Activated T-helper 17 cell treated with anti-CD3 and anti-CD28 coated beads, Interleukin-2, amount 50 U/mL, for 72 hours (primary cell): Measurements from ENCODE around the gene NAP1L4. TPM values are rescaled to one million over a fixed set of nuclear protein-coding genes. Genes with fewer than 3 reads are reported as not detected.

Source experiments
- ATAC-seq: fragments of 150-1000 bp; cut with Tn5 transposase; replicated peaks from 2 replicates; pipeline ENCODE4 v1.10.0; 2021; ENCODE audit warnings: mild to moderate bottlenecking, moderate library complexity
- H3K27ac Mint-ChIP-seq: one replicate; pipeline ENCODE4 v1.8.0; 2022; ENCODE audit warnings: mixed read lengths
- H3K27me3 Mint-ChIP-seq: one replicate; pipeline ENCODE4 v1.8.0; 2022; ENCODE audit warnings: mixed read lengths
- H3K36me3 Mint-ChIP-seq: one replicate; pipeline ENCODE4 v1.8.0; 2022; ENCODE audit warnings: low read depth, mild to moderate bottlenecking, mixed read lengths
- H3K4me1 Mint-ChIP-seq: one replicate; pipeline ENCODE4 v1.8.0; 2022; ENCODE audit warnings: mixed read lengths
- H3K4me3 Mint-ChIP-seq: one replicate; pipeline ENCODE4 v1.8.0; 2022; ENCODE audit warnings: mild to moderate bottlenecking, mixed read lengths
- H3K9me3 Mint-ChIP-seq: one replicate; pipeline ENCODE4 v1.8.0; 2022; ENCODE audit warnings: mixed read lengths
- total RNA-seq, 2 donors: library from RNA; stranded (reverse); gene quantifications; one replicate each; pipeline ENCODE4 v1.2.3, GENCODE V29; 2022

Gene NAP1L4, protein sequence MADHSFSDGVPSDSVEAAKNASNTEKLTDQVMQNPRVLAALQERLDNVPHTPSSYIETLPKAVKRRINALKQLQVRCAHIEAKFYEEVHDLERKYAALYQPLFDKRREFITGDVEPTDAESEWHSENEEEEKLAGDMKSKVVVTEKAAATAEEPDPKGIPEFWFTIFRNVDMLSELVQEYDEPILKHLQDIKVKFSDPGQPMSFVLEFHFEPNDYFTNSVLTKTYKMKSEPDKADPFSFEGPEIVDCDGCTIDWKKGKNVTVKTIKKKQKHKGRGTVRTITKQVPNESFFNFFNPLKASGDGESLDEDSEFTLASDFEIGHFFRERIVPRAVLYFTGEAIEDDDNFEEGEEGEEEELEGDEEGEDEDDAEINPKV
- 100 to 1,000 TPM; 301 to 344 TPM for total RNA-seq

DNA sequence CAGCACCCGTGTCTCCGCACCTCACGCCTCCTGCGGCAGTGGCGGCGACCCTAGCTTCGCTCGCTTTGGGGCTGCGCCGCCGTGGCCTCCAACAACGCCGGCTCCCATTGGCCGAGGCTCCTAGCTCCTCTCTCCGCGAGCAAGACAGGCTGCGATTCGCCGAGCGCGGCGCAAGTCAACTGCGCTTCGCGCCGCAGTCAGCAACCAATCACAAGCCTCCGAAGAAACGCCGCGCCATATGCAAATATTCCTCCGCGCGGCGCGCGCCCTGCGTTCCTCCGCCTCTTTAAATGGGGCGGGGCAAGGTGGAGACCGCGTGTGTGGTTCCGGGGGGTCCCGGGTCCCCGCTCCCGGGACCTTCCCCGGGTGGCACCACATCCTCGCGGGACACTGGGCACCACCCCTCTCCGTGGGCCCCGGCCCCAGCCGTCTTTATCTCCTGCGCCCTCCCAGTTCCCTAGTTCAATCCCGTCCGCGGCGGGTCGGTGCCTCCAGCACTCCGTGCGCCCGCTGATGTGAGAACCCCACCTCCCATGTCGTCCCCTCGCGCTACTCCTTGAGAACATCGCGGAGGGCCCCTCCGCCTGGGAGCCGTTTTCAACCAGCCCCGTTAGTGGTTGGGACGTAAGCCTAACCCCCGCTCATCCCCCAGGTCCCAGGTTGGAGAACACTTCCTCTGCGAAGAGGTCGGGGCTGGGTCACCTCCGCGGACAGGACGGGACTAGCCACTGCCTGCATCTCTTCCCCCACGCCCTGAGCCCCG, at the start of gene NAP1L4:
NAP1L4 (minus strand) TSS at position 96 of the 763 bp plus-strand sequence. CDS start 13,109 bp downstream, outside the sequence.
- peak; percentile 82 for ATAC-seq
- no peaks in the 10 kb centered on the region for H3K27me3 Mint-ChIP-seq
- H3K27ac Mint-ChIP-seq: peak within 1 kb of the TSS; percentile 99
- peak within 1 kb of the TSS; percentile 94 for H3K4me3 Mint-ChIP-seq
- H3K36me3 Mint-ChIP-seq: peaks cover 50% of the 10 kb centered on the region
- no peaks in the 10 kb centered on the region for H3K9me3 Mint-ChIP-seq
- H3K4me1 Mint-ChIP-seq: peaks cover 19% of the 10 kb centered on the region

DNA sequence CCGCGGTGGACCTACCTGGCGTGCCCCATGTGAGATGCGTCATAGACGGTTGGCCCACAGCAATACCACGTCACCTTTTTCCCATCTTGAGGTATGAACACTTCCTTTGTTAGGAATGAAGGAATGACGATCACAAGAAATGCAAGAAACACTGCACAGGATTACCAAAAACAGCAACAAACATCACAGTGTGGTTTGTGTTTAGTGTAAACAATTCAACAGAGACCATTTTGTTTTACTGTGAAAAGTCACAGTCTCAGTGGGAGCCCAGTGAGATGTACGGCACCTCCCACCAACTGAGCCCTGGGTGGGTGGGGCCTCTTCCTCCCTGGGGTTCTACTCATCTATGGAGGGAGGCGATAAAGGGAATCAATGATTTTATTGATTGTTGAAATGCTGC, 48.8 kb upstream of the NAP1L4 start:
- Mint-ChIP-seq H3K4me1 (peaks cover 12% of the 10 kb centered on the region), H3K27ac (no peak overlapping the region), H3K9me3 (no peaks in the 10 kb centered on the region), H3K27me3 (no peaks in the 10 kb centered on the region), H3K4me3 (no peak overlapping the region), H3K36me3 (peaks cover 97% of the 10 kb centered on the region)
- ATAC-seq: no peak

DNA sequence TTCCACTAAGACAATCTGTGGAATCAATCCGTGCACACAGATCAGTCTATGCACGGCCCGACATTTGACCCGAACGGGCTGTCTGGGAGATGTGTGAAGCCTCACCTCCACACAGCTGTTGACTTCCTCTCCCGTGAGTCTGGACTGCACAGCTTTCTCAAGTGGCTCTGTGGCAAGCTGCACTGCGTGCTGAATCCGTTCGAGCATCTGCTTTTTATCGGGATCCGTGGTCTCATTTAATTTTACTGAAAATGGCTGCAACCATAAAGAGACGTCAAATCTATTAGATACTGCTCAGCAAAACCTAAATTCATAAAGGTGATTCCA, 45.8 kb upstream of the NAP1L4 start:
- no peak for ATAC-seq
- H3K27ac Mint-ChIP-seq: no peak overlapping the region
- H3K4me3 Mint-ChIP-seq: peak overlapping the region; percentile 30
- no peaks in the 10 kb centered on the region for H3K9me3 Mint-ChIP-seq
- no peaks in the 10 kb centered on the region for H3K27me3 Mint-ChIP-seq
- H3K4me1 Mint-ChIP-seq: peaks cover 6% of the 10 kb centered on the region
- H3K36me3 Mint-ChIP-seq: peaks cover 99% of the 10 kb centered on the region

DNA sequence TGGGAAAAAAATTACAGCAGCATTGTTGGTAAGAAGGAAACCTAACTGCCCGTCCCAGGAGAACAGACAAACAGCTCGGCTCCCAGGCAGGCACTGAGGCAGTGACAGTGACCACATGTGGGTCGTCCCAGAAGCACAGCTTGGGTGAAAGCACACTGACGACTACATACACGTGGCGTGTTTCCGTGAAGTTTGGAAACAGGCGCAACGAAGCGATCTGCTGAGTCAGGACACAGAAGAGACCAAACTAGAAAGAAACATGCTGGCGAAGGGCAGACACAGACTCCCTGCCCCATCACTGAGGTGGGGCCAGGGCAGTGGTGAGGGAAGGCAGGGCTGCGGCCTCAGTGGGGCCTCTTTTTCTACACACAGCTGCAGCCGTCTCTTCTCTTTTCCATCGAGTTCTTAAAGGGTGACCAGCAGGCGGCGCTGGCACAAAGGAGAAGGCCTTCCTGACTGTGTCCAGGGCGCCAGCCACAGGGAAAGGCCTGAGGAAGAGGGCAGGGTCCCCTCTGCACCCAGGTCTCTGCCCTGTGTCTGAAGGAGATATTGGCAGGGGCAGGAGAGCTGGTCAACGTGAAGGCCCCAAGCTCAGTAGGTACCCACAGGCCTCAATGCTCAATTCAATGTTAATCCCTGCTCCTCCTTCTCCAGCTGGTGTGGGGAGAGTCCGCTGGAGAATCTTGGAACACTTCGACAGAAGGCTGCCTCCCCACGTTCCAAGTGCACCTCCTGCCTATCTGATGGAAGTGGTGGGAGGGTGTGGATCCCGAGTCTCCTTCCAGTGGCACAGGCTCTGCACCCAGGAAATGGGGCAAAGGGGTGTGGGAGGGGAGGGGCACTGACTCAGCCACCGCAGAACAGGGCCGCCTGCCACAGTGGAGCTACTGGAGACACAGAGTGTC, 45.2 kb upstream of the NAP1L4 start:
- Mint-ChIP-seq H3K27ac (peak overlapping the region; percentile 6), H3K9me3 (no peaks in the 10 kb centered on the region), H3K36me3 (peaks cover 99% of the 10 kb centered on the region), H3K4me3 (peak overlapping the region; percentile 30), H3K4me1 (peaks cover 10% of the 10 kb centered on the region), H3K27me3 (no peaks in the 10 kb centered on the region)
- ATAC-seq: peak; percentile 97

DNA sequence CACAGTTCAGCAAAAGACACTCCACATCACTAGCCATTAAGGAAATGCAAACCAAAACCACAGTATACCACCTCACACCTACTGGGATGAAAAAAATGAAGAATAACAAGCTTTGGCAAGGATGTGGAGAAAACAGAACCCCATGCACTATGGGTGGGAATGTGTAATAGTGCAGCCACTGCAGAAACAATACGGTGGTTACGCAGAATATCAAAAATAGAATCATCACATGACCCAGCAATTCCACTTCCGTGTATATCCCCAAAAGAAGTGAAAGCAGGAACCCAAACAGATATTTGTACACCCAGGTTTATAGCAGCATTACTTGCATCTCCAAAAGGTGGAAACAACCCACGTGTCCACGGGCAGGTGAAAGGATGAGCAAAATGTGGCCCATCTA, 44.3 kb upstream of the NAP1L4 start:
- Mint-ChIP-seq H3K4me1 (peaks cover 10% of the 10 kb centered on the region), H3K27me3 (no peaks in the 10 kb centered on the region), H3K9me3 (no peaks in the 10 kb centered on the region), H3K4me3 (no peak overlapping the region), H3K36me3 (peaks cover 99% of the 10 kb centered on the region), H3K27ac (no peak overlapping the region)
- no peak for ATAC-seq

DNA sequence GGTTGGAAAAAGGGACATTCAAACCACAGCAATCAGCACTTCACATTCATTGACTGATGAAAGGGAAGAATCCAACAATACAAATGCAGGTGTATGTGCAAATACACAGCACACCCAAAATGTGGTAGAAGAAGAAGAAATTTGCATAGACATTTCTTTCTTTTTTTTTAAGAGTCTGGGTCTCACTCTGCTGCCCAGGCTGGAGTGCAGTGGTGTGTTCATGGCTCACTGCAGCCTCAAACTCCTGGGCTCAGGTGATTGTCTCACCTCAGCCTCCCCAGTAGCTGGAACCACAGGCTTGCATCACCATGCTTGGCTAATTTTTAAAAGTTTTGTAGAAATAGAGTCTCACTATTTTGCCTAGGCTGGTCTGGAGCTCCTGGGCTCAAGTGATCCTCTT, 43.2 kb upstream of the NAP1L4 start:
- peaks cover 16% of the 10 kb centered on the region for H3K4me1 Mint-ChIP-seq
- H3K9me3 Mint-ChIP-seq: no peaks in the 10 kb centered on the region
- H3K27me3 Mint-ChIP-seq: no peaks in the 10 kb centered on the region
- no peak for ATAC-seq
- peaks cover 99% of the 10 kb centered on the region for H3K36me3 Mint-ChIP-seq
- no peak overlapping the region for H3K27ac Mint-ChIP-seq
- H3K4me3 Mint-ChIP-seq: no peak overlapping the region

DNA sequence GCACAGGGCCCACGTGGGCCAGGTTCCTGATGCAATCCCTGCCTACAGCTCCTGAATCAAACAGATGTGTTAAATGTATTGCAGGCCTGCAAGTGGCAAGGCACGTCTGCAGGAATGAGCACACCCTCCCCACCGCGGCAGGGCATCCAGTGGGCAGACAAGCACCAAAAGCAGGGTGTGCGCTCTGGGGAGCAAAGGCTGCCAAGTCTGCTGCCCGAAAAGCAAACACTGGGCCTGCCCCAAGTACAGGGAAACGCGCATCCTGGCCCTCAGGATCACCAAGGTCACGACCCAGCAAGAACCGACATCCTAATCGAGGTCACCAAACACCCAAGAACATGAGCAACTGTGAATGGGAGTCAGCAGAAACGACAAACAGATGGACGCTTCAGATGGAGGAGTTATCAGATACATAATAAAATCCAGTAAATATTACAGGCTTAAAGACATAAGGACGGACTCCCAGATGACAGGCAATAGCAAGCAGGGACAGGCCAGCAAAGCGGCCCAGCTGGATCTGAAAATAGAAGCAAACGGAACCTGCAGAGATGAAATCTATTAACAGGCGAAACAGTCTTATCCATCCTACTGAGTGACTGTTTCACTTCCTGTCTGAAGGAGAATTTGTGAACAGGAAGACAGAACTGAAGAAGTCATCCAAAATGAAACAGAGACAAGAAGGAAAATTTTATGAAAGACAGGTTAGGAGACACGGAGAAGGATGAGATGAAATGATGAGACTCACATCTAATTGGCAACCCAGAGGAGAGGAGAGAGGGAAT, 38.4 kb upstream of the NAP1L4 start:
- peak overlapping the region; percentile 33 for H3K27ac Mint-ChIP-seq
- H3K9me3 Mint-ChIP-seq: no peaks in the 10 kb centered on the region
- ATAC-seq: no peak
- H3K4me1 Mint-ChIP-seq: peaks cover 11% of the 10 kb centered on the region
- H3K4me3 Mint-ChIP-seq: no peak overlapping the region
- peaks cover 99% of the 10 kb centered on the region for H3K36me3 Mint-ChIP-seq
- no peaks in the 10 kb centered on the region for H3K27me3 Mint-ChIP-seq

DNA sequence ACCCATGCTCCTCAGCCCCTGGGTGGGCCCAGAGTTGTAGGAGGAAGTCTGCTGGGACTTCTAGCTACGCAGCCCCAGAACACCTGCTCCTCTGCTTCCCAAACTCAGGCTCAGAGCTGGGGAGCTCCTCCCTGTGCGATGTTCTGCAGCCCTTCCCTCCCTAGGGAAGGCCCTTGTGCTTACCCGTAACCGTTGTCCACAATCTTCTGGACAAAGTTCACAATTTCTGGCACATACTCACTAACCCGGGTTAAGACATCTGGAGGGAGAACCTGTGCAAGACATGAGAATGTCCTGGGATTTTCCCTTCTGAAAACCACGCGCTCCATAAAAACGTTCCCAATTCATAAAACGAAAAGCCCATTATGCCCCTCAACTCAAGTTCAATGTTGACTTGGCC, 36.7 kb upstream of the NAP1L4 start:
- peak overlapping the region; percentile 73 for H3K27ac Mint-ChIP-seq
- no peak for ATAC-seq
- no peaks in the 10 kb centered on the region for H3K27me3 Mint-ChIP-seq
- peaks cover 11% of the 10 kb centered on the region for H3K4me1 Mint-ChIP-seq
- no peak overlapping the region for H3K4me3 Mint-ChIP-seq
- H3K9me3 Mint-ChIP-seq: no peaks in the 10 kb centered on the region
- peaks cover 98% of the 10 kb centered on the region for H3K36me3 Mint-ChIP-seq

DNA sequence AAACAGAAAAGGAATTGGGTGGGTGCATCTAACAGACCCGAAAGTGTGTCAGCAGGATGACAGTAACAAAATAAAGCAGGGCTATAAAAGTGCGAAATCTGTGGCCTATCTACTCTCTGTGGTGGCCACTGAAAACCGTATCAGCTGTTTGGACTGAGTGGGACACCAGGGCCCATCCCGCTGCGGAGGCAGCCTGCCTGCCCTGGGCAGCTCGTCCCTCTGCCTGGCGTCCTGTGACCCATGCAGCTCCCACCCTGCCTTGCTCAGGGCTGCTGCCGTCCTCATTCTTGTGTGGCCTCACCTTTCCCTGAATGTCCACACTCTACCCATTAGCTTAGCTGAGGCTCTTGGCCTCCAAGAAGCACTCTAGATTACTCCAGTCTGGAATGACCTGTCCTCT, 34.7 kb upstream of the NAP1L4 start:
- Mint-ChIP-seq H3K9me3 (no peaks in the 10 kb centered on the region), H3K4me1 (peaks cover 24% of the 10 kb centered on the region), H3K27me3 (no peaks in the 10 kb centered on the region), H3K27ac (no peak overlapping the region), H3K36me3 (peaks cover 98% of the 10 kb centered on the region), H3K4me3 (no peak overlapping the region)
- ATAC-seq: no peak

DNA sequence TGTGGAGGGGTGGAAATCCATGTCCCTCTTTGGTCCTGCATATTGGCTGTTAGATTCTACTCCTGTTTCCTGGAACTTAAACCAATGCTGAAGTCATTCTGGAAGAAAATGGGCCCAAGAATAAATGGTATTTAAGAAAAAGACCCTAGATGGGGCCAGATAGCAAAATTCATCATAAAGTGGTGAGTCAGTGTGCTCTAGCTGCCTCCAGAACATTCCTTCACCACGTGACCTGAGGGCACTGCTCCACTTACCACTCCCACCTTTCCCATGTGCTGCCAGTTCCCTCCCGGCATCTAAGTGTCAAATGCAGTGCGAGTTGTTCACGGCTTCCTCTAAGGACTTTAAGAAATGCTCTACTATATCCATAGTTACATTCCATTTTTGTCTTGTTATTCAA, 30.9 kb upstream of the NAP1L4 start:
- peaks cover 19% of the 10 kb centered on the region for H3K4me1 Mint-ChIP-seq
- H3K36me3 Mint-ChIP-seq: peaks cover 96% of the 10 kb centered on the region
- H3K4me3 Mint-ChIP-seq: no peak overlapping the region
- H3K27ac Mint-ChIP-seq: peak overlapping the region; percentile 66
- no peaks in the 10 kb centered on the region for H3K27me3 Mint-ChIP-seq
- H3K9me3 Mint-ChIP-seq: no peaks in the 10 kb centered on the region
- no peak for ATAC-seq

DNA sequence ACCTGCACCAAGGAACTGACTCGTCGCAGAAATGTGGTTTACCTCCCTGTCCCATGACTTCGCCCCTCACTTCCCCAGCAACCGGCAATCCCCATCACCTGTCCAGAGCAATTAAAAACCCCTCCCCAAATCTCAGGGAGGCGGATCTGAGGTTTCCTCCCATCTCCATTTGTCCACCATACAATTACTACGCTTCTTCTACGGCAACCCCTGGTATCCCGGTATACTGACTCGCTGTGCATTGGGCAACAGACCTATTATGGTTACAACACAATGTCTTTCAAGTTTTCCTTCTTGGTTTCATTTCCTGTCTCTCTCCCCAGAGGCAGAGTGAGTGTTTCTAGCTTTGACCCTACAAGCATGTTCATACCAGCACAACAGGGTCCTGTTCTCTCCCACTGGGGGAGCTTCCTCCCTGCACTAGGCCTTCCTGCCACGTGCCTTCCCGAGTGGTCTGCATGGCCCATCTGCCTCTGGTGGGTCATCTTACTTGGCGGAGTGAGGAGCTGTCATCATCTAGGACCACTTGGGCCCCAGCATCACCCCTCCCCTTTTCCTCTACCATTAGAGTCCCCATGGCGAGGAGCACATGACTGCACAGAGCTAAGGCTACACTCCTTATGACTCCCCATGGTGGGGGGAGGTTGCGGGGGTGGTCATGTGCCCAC, 30.3 kb upstream of the NAP1L4 start:
- Mint-ChIP-seq H3K4me3 (peak overlapping the region; percentile 7), H3K4me1 (peaks cover 19% of the 10 kb centered on the region), H3K36me3 (peaks cover 96% of the 10 kb centered on the region), H3K27me3 (no peaks in the 10 kb centered on the region), H3K27ac (peak overlapping the region; percentile 66), H3K9me3 (no peaks in the 10 kb centered on the region)
- peak; percentile 79 for ATAC-seq

DNA sequence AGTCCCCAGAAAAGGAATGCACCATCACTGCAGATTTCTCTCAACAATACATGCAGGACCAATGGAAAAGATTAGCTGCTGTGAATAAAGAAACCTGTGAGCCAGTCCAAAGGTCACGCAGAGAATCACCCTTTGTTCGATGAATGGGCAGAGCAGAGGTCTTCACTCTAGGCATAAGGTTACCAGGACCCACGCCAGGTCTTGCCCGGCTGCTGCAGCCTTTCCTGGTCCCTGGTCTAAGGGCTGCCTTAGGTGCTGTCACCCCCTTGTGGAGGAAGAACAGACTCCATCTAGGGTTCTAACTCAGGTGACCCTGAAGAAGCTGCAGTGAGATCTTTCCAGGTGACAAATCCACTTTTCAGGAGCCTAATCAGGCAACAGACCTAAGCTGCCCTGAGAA, 29.0 kb upstream of the NAP1L4 start:
- peak overlapping the region; percentile 78 for H3K27ac Mint-ChIP-seq
- H3K9me3 Mint-ChIP-seq: no peaks in the 10 kb centered on the region
- peak; percentile 63 for ATAC-seq
- H3K36me3 Mint-ChIP-seq: peaks cover 96% of the 10 kb centered on the region
- no peak overlapping the region for H3K4me3 Mint-ChIP-seq
- no peaks in the 10 kb centered on the region for H3K27me3 Mint-ChIP-seq
- peaks cover 19% of the 10 kb centered on the region for H3K4me1 Mint-ChIP-seq

DNA sequence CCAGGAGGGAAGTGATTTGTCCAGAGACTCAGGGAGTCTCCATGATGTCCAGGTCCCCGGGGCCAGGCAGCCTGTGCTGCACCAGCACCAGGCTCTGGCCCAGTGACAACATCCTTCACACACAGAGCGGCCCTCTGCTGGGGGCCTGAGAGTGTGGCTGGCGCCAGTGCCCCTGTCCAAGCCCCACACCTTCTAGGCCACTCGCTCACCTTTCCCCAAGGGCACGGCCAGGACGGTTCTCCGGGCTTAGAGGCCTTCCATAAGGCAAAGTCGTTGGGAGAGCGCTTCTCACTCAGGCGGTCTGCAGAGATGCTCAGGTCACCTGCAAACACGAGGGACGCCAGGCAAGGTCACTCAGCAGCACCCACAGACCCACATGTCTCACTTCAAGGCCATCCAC, 27.9 kb upstream of the NAP1L4 start:
- Mint-ChIP-seq H3K36me3 (peaks cover 96% of the 10 kb centered on the region), H3K4me1 (peaks cover 24% of the 10 kb centered on the region), H3K9me3 (no peaks in the 10 kb centered on the region), H3K27ac (peak overlapping the region; percentile 78), H3K4me3 (no peak overlapping the region), H3K27me3 (no peaks in the 10 kb centered on the region)
- no peak for ATAC-seq
